ENCODE measurements around the gene TIMM10B. TPM values are rescaled to one million over a fixed set of nuclear protein-coding genes. Genes with fewer than 3 reads are reported as not detected.

The TIMM10B gene
- total and polyA plus RNA-seq, 2 experiments from 2014 or later = 56.3 to 65.8 TPM

DNA sequence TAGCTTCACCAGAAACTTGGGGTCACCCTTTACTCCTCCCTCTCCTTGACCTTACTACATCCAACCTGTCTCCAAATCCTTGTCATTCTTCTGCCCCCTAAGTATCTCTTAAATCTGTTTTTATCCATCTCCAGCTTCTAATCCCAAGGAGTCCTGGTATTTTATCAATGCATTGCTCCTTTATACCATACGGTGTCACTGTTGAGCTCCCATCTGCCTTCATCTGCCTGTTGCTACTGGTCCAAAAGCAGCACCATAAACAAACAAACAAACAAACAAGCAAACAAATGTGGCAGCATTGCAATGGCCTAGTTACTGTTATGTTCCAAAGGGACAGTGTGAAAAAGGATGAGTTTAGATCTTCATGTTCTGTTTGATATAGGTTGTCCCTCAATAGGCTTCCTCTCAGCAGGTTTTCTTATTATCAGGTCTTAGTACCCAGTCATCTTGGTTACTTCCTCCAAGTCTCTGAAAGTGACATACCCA is 50.0 kb downstream of the TIMM10B start:
- peak; percentile 49 for DNase-seq (ENCODE audit: low spot score)
- H3K9me3 ChIP-seq (ENCODE audit: low read depth) = no peaks in the 10 kb centered on the region
- H3K4me3 ChIP-seq = no peak overlapping the region
- no peaks in the 10 kb centered on the region for H3K4me1 ChIP-seq (ENCODE audit: insufficient read depth)
- H3K79me2 ChIP-seq = no peaks in the 10 kb centered on the region
- TF ChIP-seq, protein P1, sequence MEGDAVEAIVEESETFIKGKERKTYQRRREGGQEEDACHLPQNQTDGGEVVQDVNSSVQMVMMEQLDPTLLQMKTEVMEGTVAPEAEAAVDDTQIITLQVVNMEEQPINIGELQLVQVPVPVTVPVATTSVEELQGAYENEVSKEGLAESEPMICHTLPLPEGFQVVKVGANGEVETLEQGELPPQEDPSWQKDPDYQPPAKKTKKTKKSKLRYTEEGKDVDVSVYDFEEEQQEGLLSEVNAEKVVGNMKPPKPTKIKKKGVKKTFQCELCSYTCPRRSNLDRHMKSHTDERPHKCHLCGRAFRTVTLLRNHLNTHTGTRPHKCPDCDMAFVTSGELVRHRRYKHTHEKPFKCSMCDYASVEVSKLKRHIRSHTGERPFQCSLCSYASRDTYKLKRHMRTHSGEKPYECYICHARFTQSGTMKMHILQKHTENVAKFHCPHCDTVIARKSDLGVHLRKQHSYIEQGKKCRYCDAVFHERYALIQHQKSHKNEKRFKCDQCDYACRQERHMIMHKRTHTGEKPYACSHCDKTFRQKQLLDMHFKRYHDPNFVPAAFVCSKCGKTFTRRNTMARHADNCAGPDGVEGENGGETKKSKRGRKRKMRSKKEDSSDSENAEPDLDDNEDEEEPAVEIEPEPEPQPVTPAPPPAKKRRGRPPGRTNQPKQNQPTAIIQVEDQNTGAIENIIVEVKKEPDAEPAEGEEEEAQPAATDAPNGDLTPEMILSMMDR (IDR thresholded peaks at IDR 0.05; ENCODE audit: poor library complexity) = peak; percentile 67
- TF ChIP-seq EZH2 (IDR thresholded peaks at IDR 0.05; ENCODE audit: borderline replicate concordance) (no peak), EZH2phosphoT487 (IDR thresholded peaks at IDR 0.05; ENCODE audit: low read depth, severe bottlenecking, unreplicated experiment) (no peak)
- no peak overlapping the region for H3K4me2 ChIP-seq
- no peaks in the 10 kb centered on the region for H3K9me2 ChIP-seq (replicated peaks; ENCODE audit: insufficient read depth)
- no peaks in the 10 kb centered on the region for H3K27me3 ChIP-seq
- no peak overlapping the region for H2AFZ ChIP-seq
- H3K36me3 ChIP-seq (replicated peaks; ENCODE audit: insufficient read depth, low read depth) = no peaks in the 10 kb centered on the region
- WGBS (ENCODE audit: low lambda C conversion rate, missing lambda C conversion rate) = 5% methylated on average over 1 of the region's 1 CpG
- no peaks in the 10 kb centered on the region for H4K20me1 ChIP-seq (ENCODE audit: insufficient read depth, poor library complexity, severe bottlenecking)
- H3K27ac ChIP-seq = no peak overlapping the region

Other genes starting within 250 kb of the TIMM10B start
- 27.7 and 30.2 TPM in 2 replicates for gene FHIP1B, start 246.9 kb upstream of the TIMM10B start, total RNA-seq
- gene FHIP1B, start 246.9 kb upstream of the TIMM10B start, polyA plus RNA-seq = 31.5 and 42.2 TPM in 2 replicates
- 0.17 and 0.52 TPM in 2 replicates for gene CNGA4, start 242.4 kb upstream of the TIMM10B start, total RNA-seq
- 0.25 and 0.50 TPM in 2 replicates for gene CNGA4, start 242.4 kb upstream of the TIMM10B start, polyA plus RNA-seq
- 6.6 and 9.8 TPM in 2 replicates for gene CCKBR, start 221.7 kb upstream of the TIMM10B start, total RNA-seq
- 15.4 and 17.7 TPM in 2 replicates for gene CCKBR, start 221.7 kb upstream of the TIMM10B start, polyA plus RNA-seq
- gene CAVIN3, start 161.0 kb upstream of the TIMM10B start, total RNA-seq = 70.3 and 93.3 TPM in 2 replicates
- gene CAVIN3, start 161.0 kb upstream of the TIMM10B start, polyA plus RNA-seq = 115 and 128 TPM in 2 replicates
- 65.2 and 70.0 TPM in 2 replicates for gene SMPD1, start 91.0 kb upstream of the TIMM10B start, total RNA-seq
- 61.7 and 63.0 TPM in 2 replicates for gene SMPD1, start 91.0 kb upstream of the TIMM10B start, polyA plus RNA-seq
- 33.0 and 38.3 TPM in 2 replicates for gene APBB1, start 62.4 kb upstream of the TIMM10B start, total RNA-seq
- 41.5 and 48.7 TPM in 2 replicates for gene APBB1, start 62.4 kb upstream of the TIMM10B start, polyA plus RNA-seq
- gene HPX, start 40.5 kb upstream of the TIMM10B start, total RNA-seq = 361 and 367 TPM in 2 replicates
- 229 and 358 TPM in 2 replicates for gene HPX, start 40.5 kb upstream of the TIMM10B start, polyA plus RNA-seq
- gene TRIM3, start 7.6 kb upstream of the TIMM10B start, total RNA-seq = 18.1 and 26.2 TPM in 2 replicates
- gene TRIM3, start 7.6 kb upstream of the TIMM10B start, polyA plus RNA-seq = 31.6 and 35.5 TPM in 2 replicates
- 78.0 and 90.1 TPM in 2 replicates for gene ARFIP2, start 170 bp upstream of the TIMM10B start, total RNA-seq
- 94.9 and 108 TPM in 2 replicates for gene ARFIP2, start 170 bp upstream of the TIMM10B start, polyA plus RNA-seq
- gene DNHD1, start 15.8 kb downstream of the TIMM10B start, total RNA-seq = 7.3 and 8.1 TPM in 2 replicates
- 7.1 and 7.9 TPM in 2 replicates for gene DNHD1, start 15.8 kb downstream of the TIMM10B start, polyA plus RNA-seq
- 15.3 and 18.0 TPM in 2 replicates for gene RRP8, start 122.1 kb downstream of the TIMM10B start, total RNA-seq
- gene RRP8, start 122.1 kb downstream of the TIMM10B start, polyA plus RNA-seq = 26.1 and 27.8 TPM in 2 replicates
- gene ILK, start 122.3 kb downstream of the TIMM10B start, total RNA-seq = 110 and 114 TPM in 2 replicates
- 126 and 135 TPM in 2 replicates for gene ILK, start 122.3 kb downstream of the TIMM10B start, polyA plus RNA-seq
- 29.5 and 33.3 TPM in 2 replicates for gene TAF10, start 130.7 kb downstream of the TIMM10B start, total RNA-seq
- 248 and 295 TPM in 2 replicates for gene TAF10, start 130.7 kb downstream of the TIMM10B start, polyA plus RNA-seq
- gene TPP1, start 137.9 kb downstream of the TIMM10B start, total RNA-seq = 68.4 and 105 TPM in 2 replicates
- 170 and 185 TPM in 2 replicates for gene TPP1, start 137.9 kb downstream of the TIMM10B start, polyA plus RNA-seq
- 8.5 and 15.2 TPM in 2 replicates for gene DCHS1, start 174.3 kb downstream of the TIMM10B start, total RNA-seq
- gene DCHS1, start 174.3 kb downstream of the TIMM10B start, polyA plus RNA-seq = 6.3 and 8.0 TPM in 2 replicates
- 34.5 and 71.9 TPM in 2 replicates for gene MRPL17, start 201.8 kb downstream of the TIMM10B start, total RNA-seq
- gene MRPL17, start 201.8 kb downstream of the TIMM10B start, polyA plus RNA-seq = 62.7 and 71.9 TPM in 2 replicates

All from hepatocyte (in vitro differentiated cells).